ENCODE measurements around the gene NLRC5. TPM values are rescaled to one million over a fixed set of nuclear protein-coding genes. Genes with fewer than 3 reads are reported as not detected.
"Not testable (repeated sequence)": the region's sequence is repeated elsewhere in the genome, so short reads cannot be mapped to it uniquely, and the experiment has no call there.

Gene NLRC5
- total RNA-seq, 4 donors from 2014 or later = 47.6 to 314 (median 80.8) TPM

GRCh38 chr16:56990407-56991286, 1.3 kb downstream of the NLRC5 start:
- no peaks in the 10 kb centered on the region for H3K27me3 ChIP-seq
- no peak for TF ChIP-seq CTCF (IDR thresholded peaks at IDR 0.05)
- no peak for TF ChIP-seq POLR2A (IDR thresholded peaks at IDR 0.05)
- peaks cover 0 to 35% (median 15%) of the 10 kb centered on the region in 4 donors for H3K4me1 ChIP-seq
- H3K36me3 ChIP-seq = no peaks in the 10 kb centered on the region
- peak overlapping the region; percentile 84 to 95 (median 86) for H3K27ac ChIP-seq
- H3K9me3 ChIP-seq = no peaks in the 10 kb centered on the region
- peak in 1 of 3 donors; percentile 50 for DNase-seq
- H3K4me3 ChIP-seq = peak overlapping the region; percentile 68 to 83 (median 79)

GRCh38 chr16:56992431-56992830, 3.1 kb downstream of the NLRC5 start:
- peaks cover 0 to 39% (median 15%) of the 10 kb centered on the region in 4 donors for H3K4me1 ChIP-seq
- H3K4me3 ChIP-seq = peak overlapping the region in 2 of 4 donors; percentile 26 to 81
- not testable (repeated sequence) for H3K9me3 ChIP-seq, H3K36me3 ChIP-seq, H3K27me3 ChIP-seq
- peak overlapping the region in 3 of 4 donors; percentile 84 to 95 (median 86) for H3K27ac ChIP-seq
- DNase-seq = peak in 1 of 3 donors; percentile 21

GRCh38 chr16:56993204-56993603, 3.8 kb downstream of the NLRC5 start:
- Histone ChIP-seq H3K27ac (no peak overlapping the region), H3K27me3 (no peaks in the 10 kb centered on the region), H3K9me3 (no peaks in the 10 kb centered on the region), H3K36me3 (peaks cover 0 to 7% (median 0%) of the 10 kb centered on the region in 3 donors), H3K4me1 (peaks cover 0 to 33% (median 13%) of the 10 kb centered on the region in 4 donors), H3K4me3 (no peak overlapping the region)
- no peak for DNase-seq
- TF ChIP-seq POLR2A (IDR thresholded peaks at IDR 0.05) (no peak), CTCF (IDR thresholded peaks at IDR 0.05) (no peak)

- no peak for TF ChIP-seq CTCF (IDR thresholded peaks at IDR 0.05)
- TF ChIP-seq POLR2A (IDR thresholded peaks at IDR 0.05) = no peak
- peaks cover under 1 to 23% (median 11%) of the 10 kb centered on the region in 4 donors for H3K4me1 ChIP-seq
- peak overlapping the region in 1 of 4 donors; percentile 58 for H3K27ac ChIP-seq
- H3K27me3 ChIP-seq = no peaks in the 10 kb centered on the region
- H3K4me3 ChIP-seq = no peak overlapping the region
- no peaks in the 10 kb centered on the region for H3K9me3 ChIP-seq
- peak in 1 of 3 donors; percentile 40 for DNase-seq
- peaks cover 0 to 7% (median 0%) of the 10 kb centered on the region in 3 donors for H3K36me3 ChIP-seq
These were observed 5.0 kb downstream of the NLRC5 start for GRCh38 chr16:56994311-56994710.

- no peak overlapping the region for H3K4me3 ChIP-seq
- DNase-seq = peak in 1 of 3 donors; percentile 48
These were observed 5.9 kb downstream of the NLRC5 start for GRCh38 chr16:56995136-56995805.

More at GRCh38 chr16:56995136-56995805, 5.9 kb downstream of the NLRC5 start:
- Histone ChIP-seq H3K27ac (peak overlapping the region in 1 of 4 donors; percentile 47), H3K9me3 (no peaks in the 10 kb centered on the region), H3K36me3 (peaks cover 0 to 7% (median 0%) of the 10 kb centered on the region in 3 donors), H3K4me1 (peaks cover 3 to 24% (median 17%) of the 10 kb centered on the region in 4 donors), H3K27me3 (no peaks in the 10 kb centered on the region)
- TF ChIP-seq CTCF (IDR thresholded peaks at IDR 0.05) (no peak), POLR2A (IDR thresholded peaks at IDR 0.05) (no peak)

Measured in Peyer's patch (tissue), 4 donors.